Neural progenitor cell (in vitro differentiated cells): Measurements from ENCODE around the gene ADGRG1. TPM values are rescaled to one million over a fixed set of nuclear protein-coding genes. Genes with fewer than 3 reads are reported as not detected.

Experiments used
- DNase-seq: peaks from one replicate; pipeline ENCODE4 v3.0.0-alpha.2; 2016; ENCODE audit warnings: low spot score
- H2AFZ ChIP-seq: fragments of 200-600 bp; sonication (generic); replicated peaks from 2 replicates; pipeline ENCODE4 v1.6.1; 2016; ENCODE audit warnings: antibody characterized with exemption
- H3F3A ChIP-seq: fragments of 200-600 bp; sonication (generic); 2 replicates; pipeline ENCODE4 v1.6.1; 2016; ENCODE audit warnings: antibody characterized with exemption, low read depth
- H3K27ac ChIP-seq: fragments of 200-600 bp; sonication (generic); 2 replicates; pipeline ENCODE4 v1.5.1; 2016; ENCODE audit warnings: mild to moderate bottlenecking
- H3K27me3 ChIP-seq: fragments of 200-600 bp; sonication (generic); 2 replicates; pipeline ENCODE4 v1.6.1; 2016; ENCODE audit warnings: mild to moderate bottlenecking, moderate library complexity
- H3K36me3 ChIP-seq: fragments of 200-600 bp; sonication (generic); 2 replicates; pipeline ENCODE4 v1.5.1; 2016
- H3K4me1 ChIP-seq: fragments of 200-600 bp; sonication (generic); 2 replicates; pipeline ENCODE4 v1.6.1; 2016; ENCODE audit warnings: mixed run types
- H3K4me2 ChIP-seq: fragments of 200-600 bp; sonication (generic); 2 replicates; pipeline ENCODE4 v1.6.1; 2016
- H3K4me3 ChIP-seq: fragments of 200-600 bp; sonication (generic); 2 replicates; pipeline ENCODE4 v1.5.1; 2016
- H3K79me2 ChIP-seq: fragments of 200-600 bp; sonication (generic); 2 replicates; pipeline ENCODE4 v1.6.1; 2016; ENCODE audit warnings: low read depth
- H3K9ac ChIP-seq: fragments of 200-600 bp; sonication (generic); 2 replicates; pipeline ENCODE4 v1.6.1; 2016
- H3K9me3 ChIP-seq: fragments of 200-600 bp; sonication (generic); 2 replicates; pipeline ENCODE4 v1.5.1; 2016; ENCODE audit warnings: low read depth
- H4K20me1 ChIP-seq: fragments of 200-600 bp; sonication (generic); 2 replicates; pipeline ENCODE4 v1.6.1; 2016; ENCODE audit warnings: low read depth
- H3K27ac Mint-ChIP-seq: 3 replicates; pipeline ENCODE4 v1.8.0; 2021; ENCODE audit warnings: mixed read lengths
- H3K27me3 Mint-ChIP-seq: 2 replicates; pipeline ENCODE4 v1.8.0; 2022; ENCODE audit warnings: low read depth, mild to moderate bottlenecking, inconsistent platforms, moderate library complexity, mixed read lengths; ENCODE audit not compliant: insufficient read depth
- H3K36me3 Mint-ChIP-seq: 3 replicates; pipeline ENCODE4 v1.8.0; 2021; ENCODE audit warnings: mixed read lengths
- H3K4me1 Mint-ChIP-seq: 3 replicates; pipeline ENCODE4 v1.8.0; 2021; ENCODE audit warnings: mixed read lengths
- H3K4me3 Mint-ChIP-seq: 3 replicates; pipeline ENCODE4 v1.8.0; 2021; ENCODE audit warnings: mild to moderate bottlenecking, moderate library complexity, mixed read lengths
- H3K9me3 Mint-ChIP-seq: 3 replicates; pipeline ENCODE4 v1.8.0; 2020; ENCODE audit warnings: mixed read lengths
- CTCF ChIP-seq: fragments of 200-600 bp; sonication (generic); IDR thresholded peaks from 2 replicates; pipeline ENCODE4 v1.5.1; 2017; ENCODE audit warnings: antibody characterized with exemption, mild to moderate bottlenecking
- EZH2 ChIP-seq: fragments of 200-600 bp; sonication (generic); IDR thresholded peaks from 2 replicates; pipeline ENCODE4 v1.6.1; 2017; ENCODE audit warnings: antibody characterized with exemption, mild to moderate bottlenecking, moderate library complexity
- EZH2phosphoT487 ChIP-seq: fragments of 200-600 bp; sonication (generic); IDR thresholded peaks from 2 replicates; pipeline ENCODE4 v1.6.1; 2017; ENCODE audit warnings: antibody characterized with exemption
- total RNA-seq: library from RNA; depleted of rRNA; stranded (reverse); fragments of >200 nt; gene quantifications from 2 replicates; pipeline ENCODE4 v1.2.3, GENCODE V29; 2015; ENCODE audit warnings: low replicate concordance

Gene ADGRG1
- total RNA-seq, 1 donor from 2014 or later = 8.0 TPM

DNA sequence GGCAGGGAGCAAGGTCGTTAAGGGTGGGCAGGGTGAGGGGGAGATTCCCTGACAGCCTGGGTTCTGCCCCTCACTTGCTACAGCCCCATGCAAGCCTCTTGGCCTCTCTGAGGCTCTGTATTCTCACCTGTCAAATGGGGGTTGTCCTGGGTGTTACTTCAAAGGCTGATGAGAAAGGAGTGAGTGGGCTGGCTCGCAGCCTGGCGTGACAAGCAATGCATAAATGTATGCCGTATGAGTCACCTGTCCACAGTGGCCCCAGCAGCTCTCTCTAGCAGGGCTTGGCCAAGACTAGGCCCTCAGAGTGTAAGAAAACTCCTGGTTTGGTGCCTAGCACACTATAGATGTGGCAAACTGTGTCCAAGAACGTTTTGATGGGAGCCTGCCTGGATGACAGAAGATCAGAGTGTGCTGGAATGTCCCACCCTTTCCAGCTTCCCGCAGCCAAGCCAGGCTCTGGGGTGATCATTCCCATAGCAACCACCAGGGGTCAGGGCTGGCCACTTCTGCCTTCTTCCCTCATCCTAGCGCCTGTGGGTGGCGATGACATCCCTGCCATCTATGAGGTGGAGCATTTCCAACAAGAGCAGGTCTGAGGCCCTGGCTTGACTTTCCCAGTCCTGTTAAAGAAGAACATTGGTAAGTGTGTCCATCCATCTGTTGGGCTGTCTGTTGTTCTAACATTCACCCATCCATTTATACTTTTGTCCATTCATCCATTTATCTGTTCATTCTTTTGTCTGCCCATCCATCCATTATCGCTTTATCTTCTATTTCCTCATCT, 37.2 kb upstream of the ADGRG1 start:
- Histone ChIP-seq H2AFZ (peak overlapping the region; percentile 89), H4K20me1 (no peaks in the 10 kb centered on the region), H3K36me3 (no peaks in the 10 kb centered on the region), H3K4me3 (no peak overlapping the region), H3K27ac (no peak overlapping the region), H3F3A (no peaks in the 10 kb centered on the region), H3K4me2 (no peak overlapping the region), H3K9ac (no peak overlapping the region), H3K79me2 (no peaks in the 10 kb centered on the region), H3K4me1 (no peaks in the 10 kb centered on the region), H3K9me3 (no peaks in the 10 kb centered on the region), H3K27me3 (no peaks in the 10 kb centered on the region)
- peak; percentile 89 for TF ChIP-seq CTCF
- TF ChIP-seq EZH2phosphoT487 = no peak
- Mint-ChIP-seq H3K4me3 (peak overlapping the region; percentile 36), H3K27ac (no peak overlapping the region), H3K4me1 (peaks cover 10% of the 10 kb centered on the region), H3K9me3 (peaks cover 3% of the 10 kb centered on the region), H3K27me3 (peaks cover 7% of the 10 kb centered on the region), H3K36me3 (no peaks in the 10 kb centered on the region)
- peak; percentile 85 for DNase-seq

DNA sequence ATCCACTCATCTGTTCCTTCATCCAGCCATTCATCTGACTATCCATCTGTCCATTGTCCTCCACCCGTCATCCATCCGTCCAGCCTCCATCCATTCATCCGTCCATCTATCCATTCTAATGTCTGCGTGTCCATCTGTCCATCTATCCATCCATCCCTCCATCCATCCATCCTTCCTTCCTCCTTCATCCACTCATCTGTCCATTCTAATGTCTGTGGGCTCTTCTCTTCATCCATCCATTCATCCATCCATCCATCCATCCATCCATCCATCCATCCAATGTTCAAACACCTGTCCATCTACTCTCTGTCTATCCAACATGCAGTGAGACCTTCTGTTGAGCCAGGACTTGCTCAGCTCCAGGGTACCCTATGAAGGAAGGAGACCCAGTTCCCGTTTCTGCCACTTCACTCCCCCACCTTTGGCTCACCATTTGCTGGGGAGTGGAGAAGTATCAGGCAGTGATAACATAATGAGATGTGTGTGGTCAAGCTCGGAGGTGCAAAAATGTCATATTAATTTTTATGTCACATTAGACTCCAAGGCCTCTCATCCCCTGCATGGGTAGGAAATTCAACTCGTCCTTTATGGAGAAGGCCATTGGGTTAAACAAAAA, 36.5 kb upstream of the ADGRG1 start:
- Mint-ChIP-seq H3K27ac (no peak overlapping the region), H3K36me3 (no peaks in the 10 kb centered on the region), H3K4me1 (peaks cover 10% of the 10 kb centered on the region), H3K4me3 (peak overlapping the region; percentile 3), H3K27me3 (peaks cover 7% of the 10 kb centered on the region), H3K9me3 (peaks cover 3% of the 10 kb centered on the region)
- Histone ChIP-seq H3K36me3 (no peaks in the 10 kb centered on the region), H4K20me1 (no peaks in the 10 kb centered on the region), H3K9me3 (no peaks in the 10 kb centered on the region), H3K27me3 (no peaks in the 10 kb centered on the region), H3K4me1 (no peaks in the 10 kb centered on the region), H3K4me2 (no peak overlapping the region), H3F3A (no peaks in the 10 kb centered on the region), H3K9ac (no peak overlapping the region), H3K79me2 (no peaks in the 10 kb centered on the region), H3K4me3 (no peak overlapping the region), H2AFZ (no peak overlapping the region), H3K27ac (no peak overlapping the region)
- TF ChIP-seq EZH2 = no peak
- no peak for DNase-seq

DNA sequence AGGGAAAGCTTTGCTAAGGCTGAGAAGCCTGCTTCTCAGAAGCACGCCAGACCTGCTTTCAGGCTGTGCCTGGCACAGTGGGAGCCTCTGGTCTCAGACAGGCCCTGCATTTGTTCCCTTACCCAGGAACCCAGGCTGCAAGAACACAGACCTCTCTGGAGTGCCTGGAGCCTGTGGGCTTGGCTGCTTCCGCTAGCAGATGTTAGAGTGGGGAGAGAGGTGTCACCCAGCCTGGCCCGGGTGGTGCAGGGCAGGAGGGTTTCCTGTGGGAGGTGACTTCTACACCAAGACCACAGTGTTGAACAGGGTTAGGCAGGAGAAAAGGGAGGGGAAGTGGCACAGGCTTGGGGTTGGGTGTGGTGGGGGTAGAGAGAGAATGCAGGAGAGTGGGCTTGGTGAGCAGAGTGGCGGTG, 35.8 kb upstream of the ADGRG1 start:
- H3K27ac Mint-ChIP-seq = peak overlapping the region; percentile 75
- TF ChIP-seq EZH2 = no peak
- no peak for TF ChIP-seq EZH2phosphoT487
- no peak for TF ChIP-seq CTCF
- Histone ChIP-seq H3F3A (no peaks in the 10 kb centered on the region), H3K4me1 (no peaks in the 10 kb centered on the region), H3K9ac (no peak overlapping the region), H2AFZ (no peak overlapping the region), H3K4me3 (no peak overlapping the region), H3K79me2 (no peaks in the 10 kb centered on the region), H3K27ac (no peak overlapping the region), H3K27me3 (no peaks in the 10 kb centered on the region), H4K20me1 (no peaks in the 10 kb centered on the region), H3K4me2 (no peak overlapping the region), H3K9me3 (no peaks in the 10 kb centered on the region), H3K36me3 (no peaks in the 10 kb centered on the region)
- peaks cover 10% of the 10 kb centered on the region for H3K4me1 Mint-ChIP-seq
- peaks cover 4% of the 10 kb centered on the region for H3K9me3 Mint-ChIP-seq
- H3K4me3 Mint-ChIP-seq = no peak overlapping the region
- H3K36me3 Mint-ChIP-seq = no peaks in the 10 kb centered on the region
- peaks cover 7% of the 10 kb centered on the region for H3K27me3 Mint-ChIP-seq
- DNase-seq = no peak

DNA sequence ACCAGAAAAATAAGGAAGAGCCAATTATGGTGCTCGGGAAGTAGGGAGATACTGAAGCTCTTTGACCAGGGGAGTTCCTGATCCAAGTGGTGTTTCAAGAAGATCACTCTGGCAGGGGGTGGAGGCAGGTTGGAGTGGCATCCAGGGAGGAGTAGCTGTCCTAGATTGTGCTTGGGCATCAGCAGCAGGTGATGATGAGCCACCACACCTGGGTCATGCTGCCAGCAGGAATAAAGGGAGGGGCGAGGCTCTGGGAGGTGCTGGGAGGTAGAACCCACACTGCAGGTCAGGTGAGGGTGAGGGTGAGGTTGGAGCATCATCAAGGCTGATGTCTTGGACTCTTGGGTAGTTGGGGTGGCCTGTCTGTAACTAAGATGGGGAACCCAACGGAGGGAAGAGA, 35.4 kb upstream of the ADGRG1 start:
- H3K36me3 ChIP-seq = no peaks in the 10 kb centered on the region
- peaks cover 7% of the 10 kb centered on the region for H3K27me3 Mint-ChIP-seq
- no peak overlapping the region for H3K4me2 ChIP-seq
- no peak overlapping the region for H3K9ac ChIP-seq
- no peak overlapping the region for H2AFZ ChIP-seq
- no peaks in the 10 kb centered on the region for H3K9me3 ChIP-seq
- no peak overlapping the region for H3K27ac ChIP-seq
- H3K4me3 Mint-ChIP-seq = no peak overlapping the region
- H3K9me3 Mint-ChIP-seq = peaks cover 4% of the 10 kb centered on the region
- no peaks in the 10 kb centered on the region for H3K4me1 ChIP-seq
- H4K20me1 ChIP-seq = no peaks in the 10 kb centered on the region
- peak overlapping the region; percentile 75 for H3K27ac Mint-ChIP-seq
- H3F3A ChIP-seq = no peaks in the 10 kb centered on the region
- H3K4me3 ChIP-seq = no peak overlapping the region
- H3K4me1 Mint-ChIP-seq = peaks cover 10% of the 10 kb centered on the region
- no peak for DNase-seq
- H3K79me2 ChIP-seq = no peaks in the 10 kb centered on the region
- H3K36me3 Mint-ChIP-seq = no peaks in the 10 kb centered on the region
- H3K27me3 ChIP-seq = no peaks in the 10 kb centered on the region
- no peak for TF ChIP-seq CTCF
- TF ChIP-seq EZH2phosphoT487 = no peak
- TF ChIP-seq EZH2 = no peak
